Myocyte (in vitro differentiated cells): Measurements from ENCODE around the gene GSTCD. TPM values are rescaled to one million over a fixed set of nuclear protein-coding genes. Genes with fewer than 3 reads are reported as not detected.
"Not testable (repeated sequence)": the region's sequence is repeated elsewhere in the genome, so short reads cannot be mapped to it uniquely, and the experiment has no call there.

Source experiments
- DNase-seq: peaks from one replicate; pipeline ENCODE4 v3.0.0-alpha.2; 2012; ENCODE audit warnings: low read depth
- total RNA-seq: library from RNA; depleted of rRNA; stranded (reverse); fragments of >200 nt; gene quantifications from 2 replicates; pipeline ENCODE4 v1.2.3, GENCODE V29; 2014

GSTCD gene
- total RNA-seq, 1 donor from 2014 or later: 12.7 TPM

- DNase-seq: no peak
Observed at GRCh38 chr4:105714932-105715331, 6.3 kb downstream of the GSTCD start.

GRCh38 chr4:105715692-105716278 is 7.2 kb downstream of the GSTCD start:
- DNase-seq: peak; percentile 63

- no peak for DNase-seq
Observed at GRCh38 chr4:105719204-105719603, 10.6 kb downstream of the GSTCD start.

- no peak for DNase-seq
Observed at GRCh38 chr4:105725623-105726022, 17.0 kb downstream of the GSTCD start.

- DNase-seq: not testable (repeated sequence)
Observed at GRCh38 chr4:105729895-105730294, 21.3 kb downstream of the GSTCD start.

GRCh38 chr4:105735217-105735616 is 26.6 kb downstream of the GSTCD start:
- DNase-seq: not testable (repeated sequence)

- DNase-seq: no peak
Observed at GRCh38 chr4:105741548-105741947, 33.0 kb downstream of the GSTCD start.

- no peak for DNase-seq
Observed at GRCh38 chr4:105748222-105748621, 39.6 kb downstream of the GSTCD start.

GRCh38 chr4:105751718-105752299 is 43.2 kb downstream of the GSTCD start:
- DNase-seq: no peak

GRCh38 chr4:105753361-105753760 is 44.8 kb downstream of the GSTCD start:
- no peak for DNase-seq

GRCh38 chr4:105755375-105755774 is 46.8 kb downstream of the GSTCD start:
- no peak for DNase-seq

- DNase-seq: no peak
Observed at GRCh38 chr4:105758958-105759357, 50.4 kb downstream of the GSTCD start.

- peak; percentile 92 for DNase-seq
Observed at GRCh38 chr4:105765690-105766407, 57.3 kb downstream of the GSTCD start.

- no peak for DNase-seq
Observed at GRCh38 chr4:105767579-105767978, 59.0 kb downstream of the GSTCD start.

GRCh38 chr4:105770524-105770923 is 61.9 kb downstream of the GSTCD start:
- DNase-seq: not testable (repeated sequence)

GRCh38 chr4:105772065-105772464 is 63.5 kb downstream of the GSTCD start:
- not testable (repeated sequence) for DNase-seq

- not testable (repeated sequence) for DNase-seq
Observed at GRCh38 chr4:105775760-105776415, 67.3 kb downstream of the GSTCD start.

- DNase-seq: no peak
Observed at GRCh38 chr4:105780176-105780575, 71.6 kb downstream of the GSTCD start.

GRCh38 chr4:105784761-105785160 is 76.2 kb downstream of the GSTCD start:
- no peak for DNase-seq

- no peak for DNase-seq
Observed at GRCh38 chr4:105785792-105786191, 77.2 kb downstream of the GSTCD start.

GRCh38 chr4:105786748-105787147 is 78.2 kb downstream of the GSTCD start:
- no peak for DNase-seq

GRCh38 chr4:105797225-105797624 is 88.6 kb downstream of the GSTCD start:
- DNase-seq: no peak
